ENCODE measurements around the gene ZSWIM5. TPM values are rescaled to one million over a fixed set of nuclear protein-coding genes. Genes with fewer than 3 reads are reported as not detected.

ZSWIM5 gene
- total and polyA plus RNA-seq, 2 experiments from 2014 or later, result 2.0 to 4.0 TPM

DNA sequence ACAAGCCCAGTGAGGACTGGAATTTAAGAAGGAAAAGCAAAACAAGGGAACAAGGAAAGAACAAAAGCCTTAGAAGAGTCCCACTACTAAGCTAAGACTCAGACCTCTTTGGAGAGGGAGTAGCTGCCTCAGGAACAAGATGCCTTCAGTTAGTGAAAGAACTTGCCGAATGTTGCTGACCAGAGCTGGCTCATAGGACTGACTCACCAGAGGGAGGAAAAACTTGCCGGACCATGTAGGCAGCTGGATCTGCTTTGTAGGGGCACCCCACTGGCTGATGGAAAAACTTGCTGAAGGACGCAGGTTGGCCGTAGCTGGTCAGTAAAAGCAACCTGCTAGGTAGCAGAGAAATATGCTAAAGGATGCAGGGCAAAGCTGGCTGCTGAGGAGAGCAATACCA, 15.3 kb upstream of the ZSWIM5 start:
- H3K27ac ChIP-seq, result no peak overlapping the region
- H3K79me2 ChIP-seq, result no peaks in the 10 kb centered on the region
- no peaks in the 10 kb centered on the region for H3K36me3 ChIP-seq (replicated peaks; ENCODE audit: insufficient read depth, low read depth)
- TF ChIP-seq EZH2phosphoT487 (IDR thresholded peaks at IDR 0.05; ENCODE audit: low read depth, severe bottlenecking, unreplicated experiment) (no peak), EZH2 (IDR thresholded peaks at IDR 0.05; ENCODE audit: borderline replicate concordance) (no peak)
- TF ChIP-seq, protein P1, sequence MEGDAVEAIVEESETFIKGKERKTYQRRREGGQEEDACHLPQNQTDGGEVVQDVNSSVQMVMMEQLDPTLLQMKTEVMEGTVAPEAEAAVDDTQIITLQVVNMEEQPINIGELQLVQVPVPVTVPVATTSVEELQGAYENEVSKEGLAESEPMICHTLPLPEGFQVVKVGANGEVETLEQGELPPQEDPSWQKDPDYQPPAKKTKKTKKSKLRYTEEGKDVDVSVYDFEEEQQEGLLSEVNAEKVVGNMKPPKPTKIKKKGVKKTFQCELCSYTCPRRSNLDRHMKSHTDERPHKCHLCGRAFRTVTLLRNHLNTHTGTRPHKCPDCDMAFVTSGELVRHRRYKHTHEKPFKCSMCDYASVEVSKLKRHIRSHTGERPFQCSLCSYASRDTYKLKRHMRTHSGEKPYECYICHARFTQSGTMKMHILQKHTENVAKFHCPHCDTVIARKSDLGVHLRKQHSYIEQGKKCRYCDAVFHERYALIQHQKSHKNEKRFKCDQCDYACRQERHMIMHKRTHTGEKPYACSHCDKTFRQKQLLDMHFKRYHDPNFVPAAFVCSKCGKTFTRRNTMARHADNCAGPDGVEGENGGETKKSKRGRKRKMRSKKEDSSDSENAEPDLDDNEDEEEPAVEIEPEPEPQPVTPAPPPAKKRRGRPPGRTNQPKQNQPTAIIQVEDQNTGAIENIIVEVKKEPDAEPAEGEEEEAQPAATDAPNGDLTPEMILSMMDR (IDR thresholded peaks at IDR 0.05; ENCODE audit: poor library complexity), result no peak
- H3K4me2 ChIP-seq, result no peak overlapping the region
- no peaks in the 10 kb centered on the region for H3K27me3 ChIP-seq
- H2AFZ ChIP-seq, result no peak overlapping the region
- no peaks in the 10 kb centered on the region for H3K9me3 ChIP-seq (ENCODE audit: low read depth)
- H3K4me1 ChIP-seq (ENCODE audit: insufficient read depth), result no peaks in the 10 kb centered on the region
- H3K4me3 ChIP-seq, result no peak overlapping the region
- H3K9me2 ChIP-seq (replicated peaks; ENCODE audit: insufficient read depth), result no peaks in the 10 kb centered on the region
- no peak for DNase-seq (ENCODE audit: low spot score)
- WGBS (ENCODE audit: low lambda C conversion rate, missing lambda C conversion rate), result 84% methylated on average over 4 of the region's 4 CpGs
- H4K20me1 ChIP-seq (ENCODE audit: insufficient read depth, poor library complexity, severe bottlenecking), result no peaks in the 10 kb centered on the region

DNA sequence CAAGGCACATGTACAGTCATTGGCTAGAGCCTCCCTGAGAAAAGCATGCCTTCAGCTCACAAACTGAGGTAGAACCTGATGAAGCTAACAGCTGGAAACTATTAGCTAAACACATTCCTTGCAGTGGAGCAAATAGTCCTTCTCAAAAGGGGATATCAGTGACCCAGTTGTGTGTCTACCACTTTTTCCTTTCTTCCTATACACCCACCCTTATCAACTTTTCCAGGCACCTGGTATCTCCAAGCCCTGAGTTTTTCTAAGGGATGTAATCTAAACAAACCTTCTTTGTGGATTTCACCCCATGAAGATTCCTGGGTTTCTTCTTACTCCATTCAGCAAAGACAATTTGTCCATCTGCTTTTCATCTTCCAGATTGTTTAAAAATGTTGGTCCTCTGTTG, 10.5 kb upstream of the ZSWIM5 start:
- no peak overlapping the region for H3K27ac ChIP-seq
- TF ChIP-seq, protein P1 (IDR thresholded peaks at IDR 0.05; ENCODE audit: poor library complexity), result no peak
- TF ChIP-seq EZH2phosphoT487 (IDR thresholded peaks at IDR 0.05; ENCODE audit: low read depth, severe bottlenecking, unreplicated experiment), result no peak
- no peak for TF ChIP-seq EZH2 (IDR thresholded peaks at IDR 0.05; ENCODE audit: borderline replicate concordance)
- H3K36me3 ChIP-seq (replicated peaks; ENCODE audit: insufficient read depth, low read depth), result no peaks in the 10 kb centered on the region
- no peaks in the 10 kb centered on the region for H3K9me2 ChIP-seq (replicated peaks; ENCODE audit: insufficient read depth)
- no peaks in the 10 kb centered on the region for H3K27me3 ChIP-seq
- H3K4me1 ChIP-seq (ENCODE audit: insufficient read depth), result no peaks in the 10 kb centered on the region
- no peaks in the 10 kb centered on the region for H4K20me1 ChIP-seq (ENCODE audit: insufficient read depth, poor library complexity, severe bottlenecking)
- H3K4me3 ChIP-seq, result no peak overlapping the region
- no peaks in the 10 kb centered on the region for H3K9me3 ChIP-seq (ENCODE audit: low read depth)
- DNase-seq (ENCODE audit: low spot score), result no peak
- no peaks in the 10 kb centered on the region for H3K79me2 ChIP-seq
- H2AFZ ChIP-seq, result no peak overlapping the region
- H3K4me2 ChIP-seq, result no peak overlapping the region

DNA sequence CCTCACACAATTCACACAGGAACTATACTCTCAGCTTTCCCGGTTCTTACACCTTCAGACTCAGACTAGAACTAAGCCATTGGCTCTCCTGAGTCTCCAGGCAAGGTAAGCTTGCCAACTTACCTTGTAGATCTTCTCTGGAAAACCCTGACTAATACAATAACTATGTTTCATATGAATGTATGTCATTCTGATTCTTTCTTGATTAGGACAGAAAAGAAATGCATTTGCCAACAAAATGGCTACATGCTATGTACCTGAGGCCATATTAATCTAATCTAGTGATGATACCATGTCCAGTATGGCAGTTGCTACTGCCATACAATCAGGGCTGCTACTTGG, 9.8 kb upstream of the ZSWIM5 start:
- H3K36me3 ChIP-seq (replicated peaks; ENCODE audit: insufficient read depth, low read depth), result no peaks in the 10 kb centered on the region
- no peaks in the 10 kb centered on the region for H4K20me1 ChIP-seq (ENCODE audit: insufficient read depth, poor library complexity, severe bottlenecking)
- no peak for TF ChIP-seq EZH2phosphoT487 (IDR thresholded peaks at IDR 0.05; ENCODE audit: low read depth, severe bottlenecking, unreplicated experiment)
- TF ChIP-seq, protein P1 (IDR thresholded peaks at IDR 0.05; ENCODE audit: poor library complexity), result no peak
- TF ChIP-seq EZH2 (IDR thresholded peaks at IDR 0.05; ENCODE audit: borderline replicate concordance), result no peak
- no peaks in the 10 kb centered on the region for H3K9me3 ChIP-seq (ENCODE audit: low read depth)
- no peaks in the 10 kb centered on the region for H3K79me2 ChIP-seq
- 93% methylated on average over 1 of the region's 1 CpG for WGBS (ENCODE audit: low lambda C conversion rate, missing lambda C conversion rate)
- DNase-seq (ENCODE audit: low spot score), result no peak
- no peaks in the 10 kb centered on the region for H3K27me3 ChIP-seq
- H3K4me3 ChIP-seq, result no peak overlapping the region
- H3K9me2 ChIP-seq (replicated peaks; ENCODE audit: insufficient read depth), result no peaks in the 10 kb centered on the region
- no peaks in the 10 kb centered on the region for H3K4me1 ChIP-seq (ENCODE audit: insufficient read depth)
- H3K27ac ChIP-seq, result no peak overlapping the region
- no peak overlapping the region for H2AFZ ChIP-seq
- no peak overlapping the region for H3K4me2 ChIP-seq

Data from hepatocyte (in vitro differentiated cells).